HCT116 (cell line): Measurements from ENCODE around the gene DENND2D. TPM values are rescaled to one million over a fixed set of nuclear protein-coding genes. Genes with fewer than 3 reads are reported as not detected.

ENCODE experiments used
- ATAC-seq: fragments of 200-7000 bp; cut with Tn5 transposase; 2 replicates; pipeline ENCODE4 v1.9.1; 2020; ENCODE audit warnings: mild to moderate bottlenecking, moderate library complexity
- BruUV-seq: library from RNA; stranded (reverse); fragments of 400-500 nt; replicated peaks from 2 replicates; lab custom pipeline; 2021; lab: Mats Ljungman, UMichigan
- CTCF ChIA-PET: fragments of 300-600 bp; sonication (Branson Sonifier 250); formaldehyde crosslinking; loops from one replicate; lab custom pipeline; 2021; ENCODE audit warnings: antibody characterized with exemption; lab: Charles Lee
- POLR2A ChIA-PET: fragments of 300-600, 350-600 bp; sonication (Branson Sonifier 250); formaldehyde crosslinking; loops from one replicate; lab custom pipeline; 2021; ENCODE audit warnings: antibody characterized with exemption; lab: Charles Lee
- RAD21 ChIA-PET, 2 experiments: fragments of 300-600 bp; sonication (Branson Sonifier 250); formaldehyde crosslinking; loops; one replicate each; lab custom pipeline; 2023; ENCODE audit warnings: low total read pairs in 2 of 2; ENCODE audit not compliant: uncharacterized antibody in 2 of 2, unreplicated experiment in 2 of 2, low non-redundant PET in 1 of 2; lab: Charles Lee
- DNase-seq: peaks from one replicate; pipeline ENCODE4 v3.0.0-alpha.2; 2010; ENCODE audit warnings: low read depth, low spot score
- H2AFZ ChIP-seq: fragments of 200-600 bp; shearing (Covaris generic), sonication (generic); 2 replicates; pipeline ENCODE4 v1.6.1; 2017; ENCODE audit warnings: low read depth, mixed run types, mixed read lengths, antibody characterized with exemption, low read length; ENCODE audit not compliant: poor library complexity, severe bottlenecking
- H3K27ac ChIP-seq: 2 replicates; pipeline ENCODE4 v1.5.1; 2012; ENCODE audit warnings: low read depth, low read length
- H3K27me3 ChIP-seq: fragments of 200-600 bp; sonication (generic); 2 replicates; pipeline ENCODE4 v1.6.1; 2016; ENCODE audit warnings: mixed run types, low read length, mixed read lengths; ENCODE audit not compliant: insufficient read depth
- H3K36me3 ChIP-seq, 2 experiments: fragments of 200-500 bp in 1 of 2; fragments of 200-600 bp in 1 of 2; sonication (Bioruptor generic) in 1 of 2; sonication (generic) in 1 of 2; 2 replicates each; pipeline versions ENCODE4 v1.5.1 to v1.6.1; 2014 to 2016; ENCODE audit warnings: low read length in 2 of 2, inconsistent platforms in 1 of 2, mixed read lengths in 1 of 2, mixed run types in 1 of 2; ENCODE audit not compliant: insufficient read depth in 2 of 2, control insufficient read depth in 1 of 2
- H3K4me1 ChIP-seq, 2 experiments: fragments of 200-600 bp in 1 of 2; sonication (generic) in 1 of 2; 2 replicates each; pipeline versions ENCODE4 v1.5.1 to v1.6.1; 2012 to 2017; ENCODE audit warnings: low read length in 2 of 2, inconsistent platforms in 1 of 2, mild to moderate bottlenecking in 1 of 2, mixed read lengths in 1 of 2, mixed run types in 1 of 2, moderate library complexity in 1 of 2; ENCODE audit not compliant: insufficient read depth in 2 of 2, control insufficient read depth in 1 of 2
- H3K4me2 ChIP-seq: fragments of 200-600 bp; sonication (generic); 2 replicates; pipeline ENCODE4 v1.6.1; 2017; ENCODE audit warnings: mixed run types, low read length, mixed read lengths
- H3K4me3 ChIP-seq, 2 experiments: fragments of 200-600 bp in 1 of 2; sonication (generic) in 1 of 2; replicated peaks in 1 of 2; 2 replicates each; pipeline ENCODE4 v1.5.1; 2011 to 2016; ENCODE audit warnings: low read length in 2 of 2, control low read depth in 1 of 2, low read depth in 1 of 2, mild to moderate bottlenecking in 1 of 2, mixed read lengths in 1 of 2, mixed run types in 1 of 2
- H3K79me2 ChIP-seq: fragments of 200-600 bp; sonication (generic); 2 replicates; pipeline ENCODE4 v1.6.1; 2017; ENCODE audit warnings: mild to moderate bottlenecking, mixed run types, low read length, moderate library complexity, mixed read lengths; ENCODE audit not compliant: insufficient read depth
- H3K9ac ChIP-seq: fragments of 200-600 bp; sonication (generic); 2 replicates; pipeline ENCODE4 v1.6.1; 2016; ENCODE audit warnings: low read length, mixed read lengths
- H3K9me2 ChIP-seq: fragments of 200-600 bp; sonication (generic), shearing (Covaris generic); 2 replicates; pipeline ENCODE4 v1.6.1; 2017; ENCODE audit warnings: mixed run types, mild to moderate bottlenecking, moderate library complexity; ENCODE audit not compliant: insufficient read depth
- H3K9me3 ChIP-seq, 2 experiments: fragments of 200-500 bp in 1 of 2; fragments of 200-600 bp in 1 of 2; sonication (Bioruptor generic) in 1 of 2; sonication (generic) in 1 of 2; 2 replicates each; pipeline ENCODE4 v1.6.1; 2014 to 2017; ENCODE audit warnings: low read length in 2 of 2, mixed read lengths in 2 of 2, inconsistent platforms in 1 of 2, low read depth in 1 of 2, mild to moderate bottlenecking in 1 of 2, mixed run types in 1 of 2, moderate library complexity in 1 of 2; ENCODE audit not compliant: control insufficient read depth in 1 of 2, insufficient read depth in 1 of 2
- H4K20me1 ChIP-seq: fragments of 200-600 bp; sonication (generic), shearing (Covaris generic); 2 replicates; pipeline ENCODE4 v1.6.1; 2017; ENCODE audit warnings: mixed run types, mild to moderate bottlenecking, moderate library complexity; ENCODE audit not compliant: insufficient read depth
- ATF3 ChIP-seq: IDR thresholded peaks from 2 replicates; pipeline ENCODE4 v1.6.1; 2012
- EGR1 ChIP-seq: IDR thresholded peaks from 2 replicates; pipeline ENCODE4 v1.6.1; 2012; ENCODE audit warnings: low read depth
- EZH2phosphoT487 ChIP-seq: fragments of 200-600 bp; IDR thresholded peaks from 2 replicates; pipeline ENCODE4 v1.6.1; 2018; ENCODE audit warnings: antibody characterized with exemption, borderline replicate concordance
- FOSL1 ChIP-seq: IDR thresholded peaks from 2 replicates; pipeline ENCODE4 v1.6.1; 2012; ENCODE audit warnings: low read depth
- POLR2AphosphoS5 ChIP-seq: IDR thresholded peaks from 2 replicates; pipeline ENCODE4 v1.6.1; 2011; ENCODE audit warnings: mild to moderate bottlenecking, low read depth, low read length, moderate library complexity
- RAD21 ChIP-seq: IDR thresholded peaks from 2 replicates; pipeline ENCODE4 v1.6.1; 2012; ENCODE audit warnings: low read depth, mild to moderate bottlenecking
- SIN3A ChIP-seq: IDR thresholded peaks from 2 replicates; pipeline ENCODE4 v1.6.1; 2012; ENCODE audit warnings: low read depth
- SP1 ChIP-seq: IDR thresholded peaks from 2 replicates; pipeline ENCODE4 v1.6.1; 2012; ENCODE audit warnings: low read depth
- TCF7L2 ChIP-seq: IDR thresholded peaks from 2 replicates; pipeline ENCODE4 v1.7.0; 2011; ENCODE audit warnings: borderline replicate concordance, inconsistent platforms; ENCODE audit not compliant: insufficient read depth, insufficient read length; ENCODE audit errors: extremely low read depth
- intact Hi-C: fragments of 100-400 bp; cut with micrococcal nuclease; formaldehyde crosslinking; loops from 2 replicates; pipeline ENCODE4 v1.10.0; 2022
- total RNA-seq: library from RNA; stranded (reverse); gene quantifications from one replicate; pipeline ENCODE4 v1.2.1, GENCODE V29; 2021; ENCODE audit not compliant: unreplicated experiment
- TF ChIP-seq, protein P1 (sequence below), 3 experiments: fragments of 200-600 bp in 1 of 3; sonication (generic) in 1 of 3; IDR thresholded peaks in 2 of 3; conservative IDR thresholded peaks in 1 of 3; 2 replicates each; pipeline ENCODE4 v1.5.1; 2012 to 2017; ENCODE audit warnings: low read depth in 2 of 3, low read length in 2 of 3, antibody characterized with exemption in 1 of 3, borderline replicate concordance in 1 of 3, control low read depth in 1 of 3, mild to moderate bottlenecking in 1 of 3, mixed read lengths in 1 of 3, mixed run types in 1 of 3, moderate library complexity in 1 of 3; ENCODE audit not compliant: insufficient read depth in 1 of 3
- TF ChIP-seq, protein P2 (sequence below): IDR thresholded peaks from 2 replicates; pipeline ENCODE4 v1.6.1; 2011; ENCODE audit warnings: mild to moderate bottlenecking, low read length, moderate library complexity; ENCODE audit not compliant: insufficient replicate concordance; ENCODE audit errors: extremely low read depth
- TF ChIP-seq, protein P3 (sequence below): IDR thresholded peaks from 2 replicates; pipeline ENCODE4 v1.6.1; 2012

The DENND2D gene
- total RNA-seq, 1 experiment from 2014 or later: 31.9 TPM

GRCh38 chr1:111214074-111214801 is 13.8 kb upstream of the DENND2D start:
- intact Hi-C loops: no loop called here
- ChIA-PET POLR2A (interaction anchor here (1.2 kb wide), 1 partner anchor 12 kb away, joined by 3 read pairs; no protein-coding TSS in a partner anchor), CTCF (no interaction called here), RAD21 (no interaction called here)
- BruUV-seq: no TSS peak
- TF ChIP-seq RAD21 (no peak), SP1 (no peak), ATF3 (no peak), POLR2AphosphoS5 (no peak), SIN3A (no peak), TCF7L2 (no peak), EGR1 (no peak), EZH2phosphoT487 (no peak), FOSL1 (no peak)
- TF ChIP-seq, protein P1, sequence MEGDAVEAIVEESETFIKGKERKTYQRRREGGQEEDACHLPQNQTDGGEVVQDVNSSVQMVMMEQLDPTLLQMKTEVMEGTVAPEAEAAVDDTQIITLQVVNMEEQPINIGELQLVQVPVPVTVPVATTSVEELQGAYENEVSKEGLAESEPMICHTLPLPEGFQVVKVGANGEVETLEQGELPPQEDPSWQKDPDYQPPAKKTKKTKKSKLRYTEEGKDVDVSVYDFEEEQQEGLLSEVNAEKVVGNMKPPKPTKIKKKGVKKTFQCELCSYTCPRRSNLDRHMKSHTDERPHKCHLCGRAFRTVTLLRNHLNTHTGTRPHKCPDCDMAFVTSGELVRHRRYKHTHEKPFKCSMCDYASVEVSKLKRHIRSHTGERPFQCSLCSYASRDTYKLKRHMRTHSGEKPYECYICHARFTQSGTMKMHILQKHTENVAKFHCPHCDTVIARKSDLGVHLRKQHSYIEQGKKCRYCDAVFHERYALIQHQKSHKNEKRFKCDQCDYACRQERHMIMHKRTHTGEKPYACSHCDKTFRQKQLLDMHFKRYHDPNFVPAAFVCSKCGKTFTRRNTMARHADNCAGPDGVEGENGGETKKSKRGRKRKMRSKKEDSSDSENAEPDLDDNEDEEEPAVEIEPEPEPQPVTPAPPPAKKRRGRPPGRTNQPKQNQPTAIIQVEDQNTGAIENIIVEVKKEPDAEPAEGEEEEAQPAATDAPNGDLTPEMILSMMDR (IDR thresholded peaks at IDR 0.05 in 2 of 3, conservative IDR thresholded peaks at IDR 0.05 in 1 of 3; ENCODE audit: borderline replicate concordance in 1 of 3, insufficient read depth in 1 of 3, low read depth in 2 of 3, low read length in 2 of 3): no peak
- TF ChIP-seq, protein P2, sequence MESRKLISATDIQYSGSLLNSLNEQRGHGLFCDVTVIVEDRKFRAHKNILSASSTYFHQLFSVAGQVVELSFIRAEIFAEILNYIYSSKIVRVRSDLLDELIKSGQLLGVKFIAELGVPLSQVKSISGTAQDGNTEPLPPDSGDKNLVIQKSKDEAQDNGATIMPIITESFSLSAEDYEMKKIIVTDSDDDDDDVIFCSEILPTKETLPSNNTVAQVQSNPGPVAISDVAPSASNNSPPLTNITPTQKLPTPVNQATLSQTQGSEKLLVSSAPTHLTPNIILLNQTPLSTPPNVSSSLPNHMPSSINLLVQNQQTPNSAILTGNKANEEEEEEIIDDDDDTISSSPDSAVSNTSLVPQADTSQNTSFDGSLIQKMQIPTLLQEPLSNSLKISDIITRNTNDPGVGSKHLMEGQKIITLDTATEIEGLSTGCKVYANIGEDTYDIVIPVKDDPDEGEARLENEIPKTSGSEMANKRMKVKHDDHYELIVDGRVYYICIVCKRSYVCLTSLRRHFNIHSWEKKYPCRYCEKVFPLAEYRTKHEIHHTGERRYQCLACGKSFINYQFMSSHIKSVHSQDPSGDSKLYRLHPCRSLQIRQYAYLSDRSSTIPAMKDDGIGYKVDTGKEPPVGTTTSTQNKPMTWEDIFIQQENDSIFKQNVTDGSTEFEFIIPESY: no peak
- TF ChIP-seq, protein P3, sequence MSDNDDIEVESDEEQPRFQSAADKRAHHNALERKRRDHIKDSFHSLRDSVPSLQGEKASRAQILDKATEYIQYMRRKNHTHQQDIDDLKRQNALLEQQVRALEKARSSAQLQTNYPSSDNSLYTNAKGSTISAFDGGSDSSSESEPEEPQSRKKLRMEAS: no peak
- H3K9me2 ChIP-seq: no peaks in the 10 kb centered on the region
- peaks cover 0 to 2% of the 10 kb centered on the region in 2 experiments; a peak in 1 of 4 replicates for H3K4me1 ChIP-seq
- H3K4me3 ChIP-seq: no peak overlapping the region
- ATAC-seq (no peak; the same call in 1 of the 2 replicates), DNase-seq (no peak)
- H3K27me3 ChIP-seq: no peaks in the 10 kb centered on the region
- H2AFZ ChIP-seq: no peak overlapping the region
- H3K36me3 ChIP-seq: no peaks in the 10 kb centered on the region
- H4K20me1 ChIP-seq: no peaks in the 10 kb centered on the region
- no peak overlapping the region for H3K9ac ChIP-seq
- 0 out of 2 replicates have a peak overlapping the region, but pooled peaks have one; percentile 17 for H3K27ac ChIP-seq
- H3K4me2 ChIP-seq: no peak overlapping the region
- no peaks in the 10 kb centered on the region for H3K9me3 ChIP-seq
- H3K79me2 ChIP-seq: no peaks in the 10 kb centered on the region
